Smooth muscle cell (in vitro differentiated cells): ENCODE data around the gene ADCY1. TPM values are rescaled to one million over a fixed set of nuclear protein-coding genes. Genes with fewer than 3 reads are reported as not detected.

ENCODE experiments used
- DNase-seq: peaks from one replicate; lab custom pipeline; 2025; ENCODE audit not compliant: unreplicated experiment; lab: John Stamatoyannopoulos, UW
- H2AFZ ChIP-seq: fragments of 200-600 bp; sonication (generic); 2 replicates; pipeline ENCODE4 v1.6.0; 2016; ENCODE audit warnings: antibody characterized with exemption, low read depth, mild to moderate bottlenecking
- H3F3A ChIP-seq: fragments of 200-600 bp; sonication (generic); 2 replicates; pipeline ENCODE4 v1.6.0; 2017; ENCODE audit warnings: antibody characterized with exemption, low read depth
- H3K27ac ChIP-seq: fragments of 200-600 bp; sonication (generic); 2 replicates; pipeline ENCODE4 v1.5.1; 2016; ENCODE audit warnings: low read depth, mild to moderate bottlenecking
- H3K27me3 ChIP-seq: fragments of 200-600 bp; sonication (generic); 2 replicates; pipeline ENCODE4 v1.6.1; 2016; ENCODE audit warnings: low read depth, mild to moderate bottlenecking
- H3K36me3 ChIP-seq: fragments of 200-600 bp; sonication (generic); 2 replicates; pipeline ENCODE4 v1.5.1; 2016; ENCODE audit warnings: low read depth
- H3K4me1 ChIP-seq: fragments of 200-600 bp; sonication (generic); 2 replicates; pipeline ENCODE4 v1.5.1; 2016; ENCODE audit warnings: low read depth
- H3K4me2 ChIP-seq: fragments of 200-600 bp; sonication (generic); 2 replicates; pipeline ENCODE4 v1.6.0; 2016; ENCODE audit warnings: mild to moderate bottlenecking
- H3K4me3 ChIP-seq: fragments of 200-600 bp; sonication (generic); 2 replicates; pipeline ENCODE4 v1.5.1; 2016; ENCODE audit warnings: mild to moderate bottlenecking
- H3K79me2 ChIP-seq: fragments of 200-600 bp; sonication (generic); 2 replicates; pipeline ENCODE4 v1.6.0; 2016; ENCODE audit warnings: low read depth, mild to moderate bottlenecking
- H3K9ac ChIP-seq: fragments of 200-600 bp; sonication (generic); 2 replicates; pipeline ENCODE4 v1.6.0; 2016; ENCODE audit warnings: low read depth
- H3K9me3 ChIP-seq: fragments of 200-600 bp; sonication (generic); replicated peaks from 2 replicates; pipeline ENCODE4 v1.5.1; 2016; ENCODE audit warnings: low read depth
- H4K20me1 ChIP-seq: fragments of 200-600 bp; sonication (generic); 2 replicates; pipeline ENCODE4 v1.6.0; 2016; ENCODE audit warnings: low read depth
- CTCF ChIP-seq: fragments of 200-600 bp; sonication (generic); IDR thresholded peaks from 2 replicates; pipeline ENCODE4 v1.5.1; 2017; ENCODE audit warnings: borderline replicate concordance, mild to moderate bottlenecking, antibody characterized with exemption; ENCODE audit not compliant: insufficient read depth, poor library complexity, severe bottlenecking
- WGBS: methylation state at CpG from one replicate; pipeline ENCODE4 v1.1.7; 2016; ENCODE audit warnings: low lambda C conversion rate; 5-methylcytosine and 5-hydroxymethylcytosine counted together
- polyA plus RNA-seq: library from polyadenylated mRNA; unstranded; fragments of >200 nt; fragmentation: Nextera tagmentation; extraction: Ambion mirVana; gene quantifications from 2 replicates; pipeline ENCODE4 v1.2.1, GENCODE V29; 2016
- total RNA-seq: library from RNA; depleted of rRNA; stranded (reverse); fragments of >200 nt; gene quantifications from 2 replicates; pipeline ENCODE4 v1.2.3, GENCODE V29; 2014

Gene ADCY1
- total and polyA plus RNA-seq, 2 experiments from 2014 or later: 0.22 TPM; not detected in 1

GRCh38 chr7:45631569-45631968 is 57.4 kb downstream of the ADCY1 start:
- H3K79me2 ChIP-seq: no peaks in the 10 kb centered on the region
- no peak overlapping the region for H3K27ac ChIP-seq
- no peak overlapping the region for H3K4me2 ChIP-seq
- WGBS: 97% methylated on average over 1 of the region's 1 CpG
- H3K36me3 ChIP-seq: no peaks in the 10 kb centered on the region
- no peak overlapping the region for H3K9ac ChIP-seq
- H3K9me3 ChIP-seq: no peaks in the 10 kb centered on the region
- DNase-seq: no peak
- no peaks in the 10 kb centered on the region for H3K27me3 ChIP-seq
- no peaks in the 10 kb centered on the region for H4K20me1 ChIP-seq
- TF ChIP-seq CTCF: no peak
- no peaks in the 10 kb centered on the region for H3K4me1 ChIP-seq
- H2AFZ ChIP-seq: no peak overlapping the region
- H3F3A ChIP-seq: no peaks in the 10 kb centered on the region
- no peak overlapping the region for H3K4me3 ChIP-seq

GRCh38 chr7:45636733-45637132 is 62.6 kb downstream of the ADCY1 start:
- Histone ChIP-seq H4K20me1 (no peaks in the 10 kb centered on the region), H3K79me2 (no peaks in the 10 kb centered on the region), H3K27me3 (no peaks in the 10 kb centered on the region), H3K9ac (no peak overlapping the region), H3K36me3 (no peaks in the 10 kb centered on the region), H3F3A (no peaks in the 10 kb centered on the region), H2AFZ (no peak overlapping the region), H3K4me1 (no peaks in the 10 kb centered on the region), H3K4me2 (no peak overlapping the region), H3K4me3 (no peak overlapping the region), H3K27ac (no peak overlapping the region), H3K9me3 (no peaks in the 10 kb centered on the region)
- no peak for DNase-seq
- TF ChIP-seq CTCF: no peak
- 95% methylated on average over 3 of the region's 3 CpGs for WGBS

GRCh38 chr7:45638916-45639315 is 64.7 kb downstream of the ADCY1 start:
- Histone ChIP-seq H3K27ac (no peak overlapping the region), H3K27me3 (no peaks in the 10 kb centered on the region), H3K36me3 (no peaks in the 10 kb centered on the region), H3K4me2 (no peak overlapping the region), H3K9me3 (no peaks in the 10 kb centered on the region), H3K9ac (no peak overlapping the region), H4K20me1 (no peaks in the 10 kb centered on the region), H3F3A (no peaks in the 10 kb centered on the region), H2AFZ (no peak overlapping the region), H3K4me1 (no peaks in the 10 kb centered on the region), H3K79me2 (no peaks in the 10 kb centered on the region), H3K4me3 (no peak overlapping the region)
- no peak for TF ChIP-seq CTCF
- no peak for DNase-seq
- 96% methylated on average over 2 of the region's 2 CpGs for WGBS

GRCh38 chr7:45642044-45642443 is 67.9 kb downstream of the ADCY1 start:
- no peak for TF ChIP-seq CTCF
- Histone ChIP-seq H2AFZ (no peak overlapping the region), H3K4me2 (no peak overlapping the region), H3K36me3 (no peaks in the 10 kb centered on the region), H3K9ac (no peak overlapping the region), H3K27me3 (no peaks in the 10 kb centered on the region), H4K20me1 (no peaks in the 10 kb centered on the region), H3K79me2 (no peaks in the 10 kb centered on the region), H3F3A (no peaks in the 10 kb centered on the region), H3K4me1 (no peaks in the 10 kb centered on the region), H3K27ac (no peak overlapping the region), H3K4me3 (no peak overlapping the region), H3K9me3 (no peaks in the 10 kb centered on the region)
- DNase-seq: no peak
- WGBS: 84% methylated on average over 1 of the region's 1 CpG
